K562 (cell line): ENCODE data around the gene LRP3. TPM values are rescaled to one million over a fixed set of nuclear protein-coding genes. Genes with fewer than 3 reads are reported as not detected.

ENCODE experiments used
- ATAC-seq: fragments of 200-7000 bp; cut with Tn5 transposase; 3 replicates; pipeline ENCODE4 v1.9.1; 2020; ENCODE audit warnings: moderate library complexity
- BruUV-seq: library from RNA; stranded (reverse); fragments of 400-500 nt; replicated peaks from 2 replicates; lab custom pipeline; 2021; lab: Mats Ljungman, UMichigan
- CTCF ChIA-PET: fragments of 300-600 bp; formaldehyde crosslinking; extraction: SDS; loops from one replicate; lab custom pipeline; 2021; ENCODE audit warnings: low intra/inter-chr PET ratio; lab: Yijun Ruan, JAX
- POLR2A ChIA-PET: fragments of 300-600, 350-650 bp; sonication (Branson Sonifier 250); formaldehyde crosslinking; extraction: SDS; loops from one replicate; lab custom pipeline; 2021; ENCODE audit warnings: antibody characterized with exemption, inconsistent platforms; lab: Yijun Ruan, JAX
- DNase-seq, 4 experiments: peaks; one replicate each; pipeline versions ENCODE4 v3.0.0 to v3.0.0-alpha.2; 2011 to 2018; ENCODE audit warnings: low spot score in 3 of 4, mixed read lengths in 3 of 4; ENCODE audit errors: extremely low read depth in 1 of 4
- FAIRE-seq: peaks from 2 replicates; lab custom pipeline; 2011; peaks lifted over from hg19 to GRCh38; lab: Jason Lieb, UNC
- H2AFZ ChIP-seq: 2 replicates; pipeline ENCODE4 v1.6.0; 2011; ENCODE audit warnings: low read depth, low read length, control low read depth, inconsistent platforms
- H3K27ac ChIP-seq: fragments of 200-600 bp; 3 replicates; pipeline ENCODE4 v1.8.0; 2011; ENCODE audit warnings: low read depth, mild to moderate bottlenecking, control low read depth, inconsistent platforms, low read length, moderate library complexity, mixed read lengths; ENCODE audit errors: extremely low read depth
- H3K27me3 ChIP-seq, 2 experiments: fragments of 300-600 bp in 1 of 2; 2 replicates in 1 of 2; 3 replicates in 1 of 2; pipeline versions ENCODE4 v1.6.0 to v1.8.0; 2011; ENCODE audit warnings: inconsistent platforms in 2 of 2, low read length in 2 of 2, mild to moderate bottlenecking in 1 of 2, mixed read lengths in 1 of 2, moderate library complexity in 1 of 2; ENCODE audit not compliant: control insufficient read depth in 2 of 2, insufficient read depth in 2 of 2
- H3K36me3 ChIP-seq: fragments of 300-600 bp; 3 replicates; pipeline ENCODE4 v1.8.0; 2011; ENCODE audit warnings: mild to moderate bottlenecking, low read length, inconsistent platforms; ENCODE audit not compliant: control insufficient read depth, insufficient read depth
- H3K4me1 ChIP-seq, 2 experiments: fragments of 200-600 bp in 1 of 2; replicated peaks in 1 of 2; 2 replicates in 1 of 2; 3 replicates in 1 of 2; pipeline versions ENCODE4 v1.5.1 to v1.8.0; 2011; ENCODE audit warnings: inconsistent platforms in 2 of 2, low read length in 2 of 2, mild to moderate bottlenecking in 1 of 2, mixed read lengths in 1 of 2, moderate library complexity in 1 of 2; ENCODE audit not compliant: control insufficient read depth in 2 of 2, insufficient read depth in 2 of 2
- H3K4me2 ChIP-seq: 2 replicates; pipeline ENCODE4 v1.6.1; 2011; ENCODE audit warnings: low read length, control low read depth, inconsistent platforms, mixed read lengths; ENCODE audit not compliant: insufficient read depth
- H3K4me3 ChIP-seq: fragments of 200-600 bp; sonication (generic), shearing (Covaris generic); 2 replicates; pipeline ENCODE4 v1.5.1; 2016; ENCODE audit warnings: control low read depth, inconsistent platforms
- H3K79me2 ChIP-seq: fragments of 200-600 bp; 3 replicates; pipeline ENCODE4 v1.8.0; 2011; ENCODE audit warnings: low read length, inconsistent platforms; ENCODE audit not compliant: control insufficient read depth, insufficient read depth
- H3K9ac ChIP-seq, 2 experiments: 2 replicates each; pipeline versions ENCODE4 v1.6.0 to v1.6.1; 2011; ENCODE audit warnings: low read depth in 2 of 2, low read length in 2 of 2, control low read depth in 1 of 2, inconsistent platforms in 1 of 2, mild to moderate bottlenecking in 1 of 2, mixed read lengths in 1 of 2; ENCODE audit not compliant: insufficient read depth in 1 of 2
- H3K9me1 ChIP-seq: one replicate; pipeline ENCODE4 v1.6.0; 2011; ENCODE audit warnings: inconsistent platforms, mild to moderate bottlenecking, low read length, moderate library complexity; ENCODE audit not compliant: control insufficient read depth, insufficient read depth
- H3K9me3 ChIP-seq: replicated peaks from 2 replicates; pipeline ENCODE4 v1.5.1; 2011; ENCODE audit warnings: low read depth, low read length, inconsistent platforms; ENCODE audit not compliant: control insufficient read depth, insufficient read depth
- H4K20me1 ChIP-seq: replicated peaks from 2 replicates; pipeline ENCODE4 v1.6.1; 2011; ENCODE audit warnings: low read length, inconsistent platforms, mixed read lengths; ENCODE audit not compliant: control insufficient read depth, insufficient read depth
- CCNT2 ChIP-seq: IDR thresholded peaks from 2 replicates; pipeline ENCODE4 v1.6.1; 2011; ENCODE audit warnings: borderline replicate concordance, low read depth, mild to moderate bottlenecking, moderate library complexity, mixed read lengths, low read length; ENCODE audit not compliant: insufficient read length; ENCODE audit errors: extremely low read depth
- CEBPZ ChIP-seq: fragments of 150-350 bp; IDR thresholded peaks from 2 replicates; pipeline ENCODE4 v1.6.1; 2014; ENCODE audit warnings: low read depth, mild to moderate bottlenecking, low read length, borderline replicate concordance
- WGBS: fragments of 100-300 bp; shearing (Covaris generic); methylation state at CpG from one replicate; pipeline ENCODE4 v1.1.6; 2016; ENCODE audit warnings: low coverage, mixed read lengths; ENCODE audit not compliant: insufficient coverage; ENCODE audit errors: missing lambda C conversion rate; 5-methylcytosine and 5-hydroxymethylcytosine counted together
- in situ Hi-C: fragments of 300-500 bp; cut with MboI; formaldehyde crosslinking; loops from 4 replicates; pipeline ENCODE4 v1.15.0; 2018; ENCODE audit warnings: inconsistent platforms, mixed read lengths
- intact Hi-C: fragments of 100-400 bp; cut with micrococcal nuclease; formaldehyde crosslinking; loops from 2 replicates; pipeline ENCODE4 v1.14.2; 2022
- polyA plus RNA-seq, 8 experiments: library from polyadenylated mRNA; depleted of rRNA in 4 of 8; stranded (reverse) in 5 of 8; unstranded in 3 of 8; fragments of >200 nt; fragmentation: Nextera tagmentation in 2 of 8; fragmentation: Illumina TruSeq in 1 of 8; extraction: Ambion mirVana in 2 of 8; extraction: Trizol in 1 of 8; gene quantifications; 2 replicates each; pipeline versions ENCODE4 v1.2.1 to v1.2.3, GENCODE V29; 2011 to 2014; ENCODE audit warnings: inconsistent platforms in 1 of 8, missing spikeins in 1 of 8
- total RNA-seq, 7 experiments: library from RNA; depleted of rRNA in 6 of 7; stranded (reverse); fragments of >200 nt in 6 of 7; fragmentation: Illumina TruSeq in 2 of 7; extraction: Trizol in 2 of 7; gene quantifications; 2 replicates each; pipeline versions ENCODE4 v1.2.1 to v1.2.3, GENCODE V29; 2011 to 2021; ENCODE audit warnings: low replicate concordance in 1 of 7

The LRP3 gene
- total and polyA plus RNA-seq, 9 of the 15 experiments (the other 6 are each of a cell fraction or from before 2014, with no cell fraction given): 0.29 TPM; not detected in 8

- no peak for TF ChIP-seq CEBPZ
- TF ChIP-seq CCNT2: no peak
- H3K4me1 ChIP-seq: peaks cover 0 to 33% of the 10 kb centered on the region in 2 experiments; a peak in 2 of 5 replicates
- intact Hi-C loops: no loop called here
- POLR2A ChIA-PET: interaction anchor here (0.7 kb wide), 1 partner anchor 571 kb away, joined by 3 read pairs; no protein-coding TSS in a partner anchor
- in situ Hi-C loops: no loop called here
- H3K9me3 ChIP-seq: no peaks in the 10 kb centered on the region
- no peaks in the 10 kb centered on the region for H3K36me3 ChIP-seq
- no peaks in the 10 kb centered on the region for H3K79me2 ChIP-seq
- H4K20me1 ChIP-seq: peaks cover 12% of the 10 kb centered on the region; the same call in 1 of the 2 replicates
- CTCF ChIA-PET: interaction anchor here (0.6 kb wide), 1 partner anchor 229 kb away, joined by 3 read pairs; no protein-coding TSS in a partner anchor
- ATAC-seq: no peak
- H3K9ac ChIP-seq: no peak overlapping the region
- H3K27ac ChIP-seq: no peak overlapping the region
- 36% methylated on average over 4 of the region's 6 CpGs for WGBS
- no peak for DNase-seq
- BruUV-seq: no TSS peak
- H3K27me3 ChIP-seq: peaks cover 9 to 79% of the 10 kb centered on the region in 2 experiments; a peak in 4 of 5 replicates
- no peak overlapping the region for H3K4me3 ChIP-seq
- H2AFZ ChIP-seq: no peak overlapping the region
- H3K9me1 ChIP-seq: no peaks in the 10 kb centered on the region
- H3K4me2 ChIP-seq: no peak overlapping the region
- no peak for FAIRE-seq
These were observed 9.4 kb downstream of the LRP3 start for GRCh38 chr19:33203529-33203928.
